G401 (cell line): ENCODE measurements around the gene F10. TPM values are rescaled to one million over a fixed set of nuclear protein-coding genes. Genes with fewer than 3 reads are reported as not detected.

Experiments
- DNase-seq: peaks from one replicate; pipeline ENCODE4 v3.0.0-alpha.2; 2015; ENCODE audit warnings: low spot score
- in situ Hi-C: cut with HindIII; loops from 2 replicates; pipeline ENCODE4 v1.10.0; 2016; ENCODE audit warnings: low sequenced_read_pairs, mixed read lengths
- total RNA-seq: library from RNA; depleted of rRNA; stranded (reverse); fragments of >200 nt; shearing (Covaris generic); gene quantifications from 2 replicates; pipeline ENCODE4 v1.2.3, GENCODE V29; 2014

The F10 gene
- total RNA-seq, 1 experiment from 2014 or later: not detected

DNA sequence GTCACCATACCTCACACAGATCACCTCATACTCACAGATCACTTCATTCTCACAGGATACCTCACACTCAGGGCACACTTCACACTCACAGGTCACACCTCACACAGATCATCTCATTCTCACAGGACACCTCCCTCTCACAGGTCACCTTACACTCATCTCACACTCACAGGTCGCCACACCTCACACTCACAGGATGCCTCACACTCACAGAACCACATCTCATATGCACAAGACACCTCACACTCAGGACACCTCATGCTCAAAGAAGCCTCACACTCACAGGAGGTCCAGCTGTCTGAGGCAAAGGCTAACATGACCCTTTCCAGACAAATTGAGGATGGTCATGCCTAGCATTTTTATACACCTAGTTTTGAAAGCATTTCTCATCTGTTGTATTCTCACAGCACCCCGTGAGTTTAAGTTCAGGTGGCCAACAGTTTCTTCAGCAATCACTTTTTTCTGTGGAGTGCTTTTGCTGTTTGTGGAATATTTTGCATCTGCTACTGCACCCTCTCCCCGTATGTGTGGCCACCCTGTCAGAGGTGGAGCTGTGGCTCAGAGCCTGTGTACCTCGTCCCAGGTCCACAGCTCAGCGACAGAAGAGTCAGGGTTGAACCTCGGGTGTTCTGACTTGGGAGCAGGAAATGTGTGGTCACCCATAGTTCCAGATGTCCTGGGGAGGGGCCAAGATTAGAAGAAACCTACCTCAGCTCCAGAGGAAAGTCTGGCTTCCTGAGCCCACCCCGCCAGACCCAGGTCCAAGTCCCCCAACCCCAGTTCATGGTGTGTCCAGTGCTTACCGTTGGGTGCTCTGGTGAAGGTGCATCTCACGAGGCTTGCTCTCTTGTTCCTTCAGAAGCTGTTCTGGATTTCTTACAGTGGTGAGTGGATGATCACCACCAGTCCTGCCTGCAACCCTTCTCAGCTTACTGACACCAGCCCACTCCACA lies 9.4 kb upstream of the F10 start:
- DNase-seq: no peak

DNA sequence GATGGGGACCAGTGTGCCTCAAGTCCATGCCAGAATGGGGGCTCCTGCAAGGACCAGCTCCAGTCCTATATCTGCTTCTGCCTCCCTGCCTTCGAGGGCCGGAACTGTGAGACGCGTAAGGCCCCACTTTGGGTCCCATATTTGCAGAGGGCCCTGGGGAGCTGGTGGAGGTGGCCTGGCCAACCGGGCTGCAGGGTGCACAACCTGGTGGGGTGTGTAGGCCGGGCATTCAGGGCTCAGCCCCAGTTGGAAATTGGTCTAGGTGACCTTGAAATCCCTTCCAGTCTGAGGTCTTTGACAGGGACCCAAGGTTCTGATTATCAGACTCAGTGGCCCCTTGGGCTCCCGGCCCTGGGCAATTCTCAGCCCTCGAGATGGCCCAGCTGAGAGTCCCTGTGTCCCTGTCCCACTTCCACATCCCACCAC lies 8.7 kb upstream of the F10 start:
- DNase-seq: no peak
- in situ Hi-C loops: no loop called here

More for the DNA sequence above, 9.4 kb upstream of the F10 start:
- in situ Hi-C loops: no loop called here

DNA sequence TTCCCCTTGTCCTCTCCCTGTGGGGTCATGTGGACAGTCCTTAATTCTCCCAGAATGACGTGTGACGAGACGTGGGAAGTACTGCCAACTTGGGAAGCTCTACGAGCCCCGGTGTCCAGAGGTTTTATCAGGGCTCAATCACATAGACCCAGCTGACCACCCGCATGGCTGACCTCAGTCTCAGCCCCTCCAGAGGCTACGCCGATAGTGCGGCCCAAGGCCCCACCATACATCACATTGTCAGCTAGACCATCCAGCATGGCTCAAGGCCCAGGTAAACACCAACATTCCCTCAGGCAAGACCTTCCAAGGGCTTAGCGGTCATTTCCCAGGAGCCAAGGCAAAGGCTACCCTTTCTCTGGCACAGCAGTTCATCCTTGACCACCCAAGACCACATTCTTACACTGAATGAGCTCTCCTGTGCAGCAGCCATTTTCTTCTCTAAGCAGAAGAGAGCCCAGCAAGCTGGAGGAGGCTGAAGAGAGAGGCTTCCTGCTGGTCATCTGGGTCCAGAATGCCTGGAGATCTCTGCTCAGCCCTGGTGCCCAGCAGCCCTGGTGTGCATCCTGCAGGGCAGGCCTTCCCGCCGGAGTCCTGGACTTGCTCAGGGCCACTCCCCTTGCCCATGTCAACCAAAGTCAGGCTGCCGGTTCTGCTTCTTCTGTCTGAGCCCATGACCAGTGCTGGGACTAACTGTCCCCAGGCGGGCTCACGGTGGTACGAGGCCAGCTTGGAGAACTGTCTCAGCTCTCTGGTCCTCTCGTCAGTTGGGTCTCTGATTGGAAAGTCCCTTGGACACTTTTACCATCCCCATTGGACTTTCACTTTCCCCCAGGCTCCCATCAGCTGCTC lies 7.9 kb upstream of the F10 start:
- in situ Hi-C loops: no loop called here
- no peak for DNase-seq

DNA sequence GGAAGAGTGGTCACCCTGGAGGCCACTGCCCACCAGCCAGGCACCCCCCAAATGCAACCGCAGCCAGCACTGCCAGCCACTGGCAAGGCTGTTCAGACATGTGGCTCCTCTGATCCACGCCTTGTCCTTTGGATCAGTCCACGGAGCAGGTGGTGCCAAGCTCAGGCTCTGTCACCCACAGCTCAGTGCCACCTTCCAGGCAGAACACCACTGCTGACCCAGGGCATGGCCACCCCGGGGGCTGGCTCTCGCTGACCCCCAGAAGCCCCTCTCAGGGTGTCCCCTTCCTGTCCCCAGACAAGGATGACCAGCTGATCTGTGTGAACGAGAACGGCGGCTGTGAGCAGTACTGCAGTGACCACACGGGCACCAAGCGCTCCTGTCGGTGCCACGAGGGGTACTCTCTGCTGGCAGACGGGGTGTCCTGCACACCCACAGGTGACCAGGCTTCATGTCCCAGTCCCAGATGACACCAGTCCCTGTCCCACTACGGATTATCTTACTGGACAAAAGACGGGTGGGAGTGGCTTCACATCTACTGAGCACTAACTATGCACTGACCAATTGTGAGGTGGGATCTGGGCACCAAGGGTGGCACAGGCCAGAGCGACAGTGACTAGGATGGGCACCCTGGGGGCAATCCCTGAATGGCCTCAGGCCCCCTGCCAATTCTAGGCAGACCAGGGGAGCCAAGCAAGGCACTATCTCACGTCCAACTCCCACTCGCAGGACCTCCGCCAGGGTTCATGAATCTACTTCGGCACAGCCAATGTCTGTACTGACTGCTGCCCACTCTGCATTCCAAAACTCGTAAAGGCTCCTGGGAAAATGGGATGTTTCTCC lies 7.0 kb upstream of the F10 start:
- in situ Hi-C loops: no loop called here
- DNase-seq: no peak

DNA sequence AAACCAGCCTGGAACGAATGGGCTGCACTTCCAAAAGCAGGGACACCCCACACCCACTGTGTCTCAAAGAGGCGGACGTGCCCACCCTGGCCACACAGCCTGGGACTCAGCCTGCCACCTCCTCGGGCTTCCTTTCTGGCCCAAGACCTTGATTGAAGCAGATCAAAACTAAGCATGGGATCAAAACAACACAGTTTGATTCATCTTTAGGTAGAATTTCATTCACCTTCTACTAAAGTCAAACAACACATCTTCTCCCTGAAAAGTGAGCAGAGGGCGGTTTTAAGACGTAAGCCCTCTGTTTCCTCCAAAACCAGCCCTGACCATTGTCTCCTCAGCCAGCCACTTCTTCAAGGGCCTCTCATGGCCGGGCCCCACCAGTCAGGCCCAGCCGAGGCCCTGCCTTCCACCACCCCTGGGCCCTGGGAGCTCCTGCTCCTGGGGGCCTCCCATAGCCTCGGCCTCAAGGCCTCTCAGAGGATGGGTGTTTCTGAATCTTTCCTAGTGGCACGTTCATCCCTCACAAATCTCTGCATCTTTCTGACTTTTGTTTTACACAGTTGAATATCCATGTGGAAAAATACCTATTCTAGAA lies 6.3 kb upstream of the F10 start:
- no peak for DNase-seq
- in situ Hi-C loops: no loop called here

DNA sequence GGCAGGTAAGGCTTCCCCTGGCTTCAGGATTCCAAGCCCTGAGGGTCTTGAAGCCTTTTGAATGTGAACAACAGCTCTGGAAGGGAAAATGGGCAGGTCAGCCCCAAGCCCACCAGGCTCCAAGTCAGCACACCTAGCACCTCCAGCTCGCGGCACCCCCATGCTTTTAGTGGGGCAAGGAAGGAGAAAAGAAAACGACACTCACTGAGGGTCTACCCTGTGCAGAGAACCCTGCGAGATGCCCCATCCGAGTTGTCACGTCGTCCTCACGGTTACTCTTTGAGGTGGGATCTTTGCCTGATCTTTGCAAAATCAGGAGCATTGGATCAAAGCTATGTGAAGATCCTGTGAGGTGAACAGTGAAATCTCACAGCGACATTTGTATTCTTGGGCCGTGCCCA lies 5.7 kb upstream of the F10 start:
- no peak for DNase-seq
- in situ Hi-C loops: no loop called here

DNA sequence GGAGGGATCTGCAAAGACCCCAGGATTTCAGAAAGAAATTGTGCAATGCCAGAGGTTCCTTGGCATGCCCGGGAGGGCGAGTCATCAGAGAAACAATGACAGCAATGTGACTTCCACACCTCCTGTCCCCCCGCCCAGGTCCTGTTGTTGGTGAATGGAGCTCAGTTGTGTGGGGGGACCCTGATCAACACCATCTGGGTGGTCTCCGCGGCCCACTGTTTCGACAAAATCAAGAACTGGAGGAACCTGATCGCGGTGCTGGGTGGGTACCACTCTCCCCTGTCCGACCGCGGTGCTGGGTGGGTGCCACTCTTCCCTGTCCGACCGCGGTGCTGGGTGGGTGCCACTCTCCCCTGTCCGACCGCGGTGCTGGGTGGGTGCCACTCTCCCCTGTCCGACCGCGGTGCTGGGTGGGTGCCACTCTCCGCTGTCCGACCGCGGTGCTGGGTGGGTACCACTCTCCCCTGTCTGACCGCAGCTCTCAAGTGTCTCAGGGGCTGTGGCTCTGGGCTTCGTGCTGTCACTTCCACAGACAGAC lies 5.2 kb upstream of the F10 start:
- no peak for DNase-seq
- in situ Hi-C loops: no loop called here

DNA sequence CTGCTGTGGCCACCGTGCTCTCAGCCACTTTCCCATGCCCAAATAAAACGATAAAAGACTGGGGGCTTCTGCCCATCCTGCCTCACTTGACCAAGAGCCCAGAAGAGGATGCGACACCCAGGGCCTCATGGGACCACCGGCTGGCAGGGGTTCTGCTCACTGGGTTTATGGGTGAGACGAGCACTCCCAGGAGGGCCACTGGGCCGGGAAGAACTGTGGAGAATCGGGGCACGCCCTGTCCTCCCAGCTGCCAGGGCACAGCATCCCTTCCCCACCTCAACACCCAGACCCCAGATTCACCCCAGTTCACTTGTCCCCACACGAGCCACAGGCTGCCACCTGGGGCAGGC lies 4.7 kb upstream of the F10 start:
- no peak for DNase-seq
- in situ Hi-C loops: no loop called here

DNA sequence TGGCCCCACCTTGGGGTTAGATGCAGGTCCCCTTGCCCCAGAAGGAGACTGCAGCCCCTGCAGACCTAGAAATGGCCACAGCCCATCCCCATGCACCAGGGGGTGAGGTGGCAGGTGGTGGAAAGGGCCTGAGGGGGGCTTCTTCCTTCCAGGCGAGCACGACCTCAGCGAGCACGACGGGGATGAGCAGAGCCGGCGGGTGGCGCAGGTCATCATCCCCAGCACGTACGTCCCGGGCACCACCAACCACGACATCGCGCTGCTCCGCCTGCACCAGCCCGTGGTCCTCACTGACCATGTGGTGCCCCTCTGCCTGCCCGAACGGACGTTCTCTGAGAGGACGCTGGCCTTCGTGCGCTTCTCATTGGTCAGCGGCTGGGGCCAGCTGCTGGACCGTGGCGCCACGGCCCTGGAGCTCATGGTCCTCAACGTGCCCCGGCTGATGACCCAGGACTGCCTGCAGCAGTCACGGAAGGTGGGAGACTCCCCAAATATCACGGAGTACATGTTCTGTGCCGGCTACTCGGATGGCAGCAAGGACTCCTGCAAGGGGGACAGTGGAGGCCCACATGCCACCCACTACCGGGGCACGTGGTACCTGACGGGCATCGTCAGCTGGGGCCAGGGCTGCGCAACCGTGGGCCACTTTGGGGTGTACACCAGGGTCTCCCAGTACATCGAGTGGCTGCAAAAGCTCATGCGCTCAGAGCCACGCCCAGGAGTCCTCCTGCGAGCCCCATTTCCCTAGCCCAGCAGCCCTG lies 4.2 kb upstream of the F10 start:
- no peak for DNase-seq
- in situ Hi-C loops: no loop called here

DNA sequence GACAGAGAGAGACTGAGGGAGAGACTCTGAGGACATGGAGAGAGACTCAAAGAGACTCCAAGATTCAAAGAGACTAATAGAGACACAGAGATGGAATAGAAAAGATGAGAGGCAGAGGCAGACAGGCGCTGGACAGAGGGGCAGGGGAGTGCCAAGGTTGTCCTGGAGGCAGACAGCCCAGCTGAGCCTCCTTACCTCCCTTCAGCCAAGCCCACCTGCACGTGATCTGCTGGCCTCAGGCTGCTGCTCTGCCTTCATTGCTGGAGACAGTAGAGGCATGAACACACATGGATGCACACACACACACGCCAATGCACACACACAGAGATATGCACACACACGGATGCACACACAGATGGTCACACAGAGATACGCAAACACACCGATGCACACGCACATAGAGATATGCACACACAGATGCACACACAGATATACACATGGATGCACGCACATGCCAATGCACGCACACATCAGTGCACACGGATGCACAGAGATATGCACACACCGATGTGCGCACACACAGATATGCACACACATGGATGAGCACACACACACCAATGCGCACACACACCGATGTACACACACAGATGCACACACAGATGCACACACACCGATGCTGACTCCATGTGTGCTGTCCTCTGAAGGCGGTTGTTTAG lies 3.3 kb upstream of the F10 start:
- in situ Hi-C loops: no loop called here
- DNase-seq: no peak

DNA sequence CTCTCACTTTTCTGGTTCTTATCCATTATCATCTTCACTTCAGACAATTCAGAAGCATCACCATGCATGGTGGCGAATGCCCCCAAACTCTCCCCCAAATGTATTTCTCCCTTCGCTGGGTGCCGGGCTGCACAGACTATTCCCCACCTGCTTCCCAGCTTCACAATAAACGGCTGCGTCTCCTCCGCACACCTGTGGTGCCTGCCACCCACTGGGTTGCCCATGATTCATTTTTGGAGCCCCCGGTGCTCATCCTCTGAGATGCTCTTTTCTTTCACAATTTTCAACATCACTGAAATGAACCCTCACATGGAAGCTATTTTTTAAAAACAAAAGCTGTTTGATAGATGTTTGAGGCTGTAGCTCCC lies 2.8 kb upstream of the F10 start:
- DNase-seq: no peak

DNA sequence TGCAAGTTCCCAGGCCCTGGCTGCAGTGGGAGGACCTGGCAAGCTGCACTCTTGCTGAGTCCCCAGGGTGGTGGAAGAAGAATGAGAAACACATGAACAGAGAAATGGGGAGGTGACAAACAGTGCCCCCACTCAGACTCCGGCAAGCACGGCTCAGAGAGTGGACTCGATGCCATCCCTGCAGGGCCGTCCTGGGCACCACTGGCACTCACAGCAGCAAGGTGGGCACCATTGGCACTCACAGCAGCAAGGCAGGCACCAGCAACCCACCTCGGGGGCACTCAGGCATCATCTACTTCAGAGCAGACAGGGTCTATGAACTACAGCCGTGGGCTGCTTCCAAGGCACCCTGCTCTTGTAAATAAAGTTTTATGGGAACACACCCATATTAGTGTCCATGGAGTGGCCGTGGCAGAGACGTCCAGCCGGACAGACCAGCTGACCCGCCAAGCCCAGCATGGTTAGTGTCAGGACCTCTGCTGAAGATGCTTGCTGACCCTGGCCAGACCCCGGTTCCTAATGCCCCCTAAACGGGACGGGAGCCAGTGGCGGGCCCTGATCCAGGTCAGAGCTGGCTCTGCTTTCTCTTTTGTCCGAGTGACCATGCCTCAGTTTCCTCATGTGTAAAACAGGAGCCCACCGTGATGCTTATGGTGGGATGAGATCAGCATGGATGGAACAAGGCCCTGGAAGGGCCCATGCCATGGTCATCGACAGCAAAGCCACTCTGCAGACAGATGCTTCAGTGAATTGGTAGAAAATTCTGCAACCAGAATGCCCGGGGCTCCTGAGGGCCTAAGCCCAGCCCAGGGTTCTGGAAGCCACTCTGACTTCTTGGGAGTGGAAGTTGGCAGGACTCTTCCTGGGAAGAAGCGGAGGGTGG lies 2.1 kb upstream of the F10 start:
- in situ Hi-C loops: no loop called here
- DNase-seq: no peak

More for the DNA sequence above, 2.8 kb upstream of the F10 start:
- in situ Hi-C loops: no loop called here

DNA sequence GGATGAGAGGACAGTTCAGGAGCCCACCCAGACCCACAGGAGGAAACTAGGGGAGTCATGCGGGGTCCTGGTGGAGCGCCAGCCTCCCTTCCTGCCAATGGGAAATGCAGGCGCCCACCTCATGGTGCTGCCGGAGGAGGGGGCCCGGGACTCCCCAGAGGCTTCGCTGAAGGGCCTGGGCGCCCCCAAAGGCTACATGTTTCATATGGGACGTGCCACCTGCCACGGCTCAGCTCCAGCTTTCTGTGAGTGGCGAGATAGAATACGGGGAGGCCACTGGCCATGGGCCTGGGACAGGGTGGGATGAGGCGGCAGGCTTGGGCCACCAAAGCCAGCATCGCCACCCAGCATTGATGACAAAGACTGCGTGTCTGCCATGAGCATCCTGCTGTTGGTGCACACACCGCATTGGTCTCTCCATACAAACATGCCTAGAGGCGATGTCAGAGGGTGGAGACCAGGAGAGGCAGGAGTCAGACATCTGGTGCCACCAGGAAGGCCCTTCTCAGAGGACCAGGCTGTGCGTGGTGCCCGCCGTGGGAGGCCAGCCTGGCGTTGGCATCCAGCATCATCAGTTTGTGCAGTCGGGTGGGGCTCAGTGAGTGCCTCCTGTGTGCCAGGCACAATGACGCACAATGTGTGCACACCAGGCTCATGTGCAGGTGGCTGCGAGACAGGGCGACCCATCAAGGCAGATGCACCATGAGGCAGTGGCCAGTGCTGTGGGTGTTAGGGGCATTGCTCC lies 1.2 kb upstream of the F10 start:
- in situ Hi-C loops: no loop called here
- no peak for DNase-seq

DNA sequence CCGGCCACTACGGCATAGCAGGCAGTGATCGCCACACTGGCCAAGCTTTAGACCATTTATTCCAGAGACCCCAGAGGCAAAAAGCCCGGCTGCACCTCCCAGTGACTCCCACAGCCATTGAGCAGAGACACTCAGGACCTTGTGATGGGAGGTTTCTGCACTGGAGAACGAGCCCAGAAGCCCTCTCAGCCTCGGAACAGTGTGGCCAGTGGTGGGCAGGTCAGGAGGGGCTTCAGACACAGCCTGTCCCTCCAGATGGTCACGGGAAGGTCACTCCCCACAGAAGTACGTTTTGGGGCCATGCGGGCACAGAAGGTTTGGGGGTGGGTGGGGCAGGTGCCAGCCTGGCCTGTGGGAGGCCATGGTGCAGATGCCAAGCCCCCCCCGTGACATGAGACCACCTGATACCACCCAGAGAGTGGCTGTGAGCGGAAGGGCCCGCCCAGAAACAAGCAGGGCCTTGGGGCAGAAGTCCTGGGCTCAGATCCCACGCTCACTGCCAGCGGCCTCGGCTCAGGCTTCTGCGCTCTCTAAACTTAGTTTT lies 599 bp upstream of the F10 start:
- in situ Hi-C loops: no loop called here
- no peak for DNase-seq

DNA sequence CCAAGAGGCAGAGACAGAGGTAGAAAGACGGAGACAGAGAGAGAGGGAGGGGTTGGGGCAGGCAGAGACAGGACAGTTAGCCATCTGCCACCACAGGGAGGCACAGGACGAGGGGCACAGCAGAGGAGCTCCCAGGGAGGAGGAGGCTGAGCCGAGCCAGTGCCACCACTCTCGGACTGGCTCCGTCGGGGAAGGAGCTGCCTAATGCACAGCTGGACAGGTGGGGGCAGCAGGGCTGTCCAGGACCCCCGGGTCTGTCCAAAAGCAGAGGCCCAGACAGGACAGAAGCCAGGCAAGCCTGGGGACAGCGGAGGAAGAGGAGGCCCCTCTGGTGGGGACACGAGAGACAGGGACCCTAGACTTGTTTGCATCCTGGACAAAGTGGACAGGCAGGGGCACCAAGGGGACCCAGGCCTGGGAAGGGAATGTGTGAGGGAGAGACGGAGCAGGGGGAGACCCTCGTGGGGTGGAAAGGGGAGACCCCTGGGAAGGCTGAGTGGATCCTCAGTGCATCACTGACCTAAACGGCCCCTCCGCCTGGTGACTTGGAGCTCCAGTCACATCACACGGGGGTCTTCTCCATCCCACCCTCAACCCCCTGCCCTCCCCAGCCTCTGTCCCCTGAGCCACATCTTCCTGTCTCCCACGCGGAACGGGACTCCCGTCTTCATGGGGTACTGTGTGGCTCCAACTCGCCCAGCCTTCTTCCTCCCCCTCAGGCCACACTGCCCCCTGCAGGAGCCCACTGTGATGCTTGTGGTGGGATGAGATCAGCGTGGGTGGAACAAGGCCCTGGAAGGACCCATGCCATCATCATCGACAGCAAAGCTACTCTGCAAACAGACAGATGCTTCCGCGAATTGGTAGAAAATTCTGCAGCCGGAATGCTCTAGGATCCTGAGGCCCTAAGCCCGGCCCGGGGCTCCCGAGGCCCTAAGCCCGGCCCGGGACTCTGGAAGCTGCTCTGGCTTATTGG lies 915 bp downstream of the F10 start:
- no peak for DNase-seq
- in situ Hi-C loops: no loop called here
